Measurements from ENCODE around the gene SIL1.

The SIL1 gene

DNA sequence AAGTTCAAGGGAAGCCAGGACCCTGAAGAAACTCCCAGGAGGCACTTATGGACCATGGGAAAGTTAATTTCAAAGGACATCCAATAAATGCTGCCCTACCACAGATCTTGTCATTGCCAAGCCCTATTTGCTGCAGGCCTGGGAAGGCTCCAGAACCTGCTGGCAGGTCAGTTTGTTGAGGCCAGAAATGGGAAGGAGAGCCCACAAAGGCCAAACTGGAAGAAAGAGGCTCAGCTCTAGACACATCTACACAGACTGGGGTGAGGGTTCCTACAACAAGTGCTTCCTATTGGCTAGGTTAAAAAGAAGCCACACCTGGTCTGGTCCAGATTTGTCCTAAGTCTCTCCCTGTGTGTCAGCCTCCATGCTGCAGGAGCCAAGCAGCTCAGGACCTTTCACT is 94.4 kb downstream of the SIL1 start:
- Histone ChIP-seq H3K9me3 (ENCODE audit: control insufficient read depth in 5 of 5, low read length in 5 of 5) (no peaks in the 10 kb centered on the region), H3K27ac (ENCODE audit: low read depth, low read length) (peak overlapping the region; percentile 83), H3K36me3 (ENCODE audit: control insufficient read depth in 5 of 5, insufficient read depth in 5 of 5, low read length in 5 of 5) (peaks cover 0 to 9% (median 5%) of the 10 kb centered on the region in 5 donors), H3K4me1 (ENCODE audit: control insufficient read depth in 5 of 5, insufficient read depth in 5 of 5, low read length in 5 of 5) (peaks cover 5 to 29% (median 22%) of the 10 kb centered on the region in 5 donors), H3K9ac (ENCODE audit: low read length in 5 of 5) (no peak overlapping the region), H3K4me3 (ENCODE audit: low read depth in 1 of 5, low read length in 5 of 5) (no peak overlapping the region), H3K27me3 (ENCODE audit: control insufficient read depth in 5 of 5, insufficient read depth in 4 of 5, low read length in 5 of 5) (no peaks in the 10 kb centered on the region)

DNA sequence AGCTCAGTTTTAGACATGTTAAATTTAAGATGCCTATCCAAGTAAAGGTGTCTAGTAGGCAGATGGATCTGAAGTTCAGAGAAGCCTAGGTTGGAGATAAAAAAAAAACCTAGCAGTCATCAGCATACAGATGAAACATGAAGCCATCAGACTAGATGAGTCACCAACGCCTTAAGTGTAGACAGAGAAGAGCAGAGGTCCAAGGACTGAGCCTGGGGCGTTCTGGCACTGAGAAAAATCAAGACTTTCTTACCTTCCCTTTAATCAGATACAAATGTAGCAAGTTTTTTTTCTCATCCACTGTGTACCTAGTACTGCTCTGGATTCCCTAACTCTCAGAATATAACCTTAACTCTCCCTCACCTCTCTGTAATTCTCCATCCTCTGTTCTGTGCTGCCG is 97.3 kb downstream of the SIL1 start:
- no peak overlapping the region for H3K9ac ChIP-seq (ENCODE audit: low read length in 5 of 5)

DNA sequence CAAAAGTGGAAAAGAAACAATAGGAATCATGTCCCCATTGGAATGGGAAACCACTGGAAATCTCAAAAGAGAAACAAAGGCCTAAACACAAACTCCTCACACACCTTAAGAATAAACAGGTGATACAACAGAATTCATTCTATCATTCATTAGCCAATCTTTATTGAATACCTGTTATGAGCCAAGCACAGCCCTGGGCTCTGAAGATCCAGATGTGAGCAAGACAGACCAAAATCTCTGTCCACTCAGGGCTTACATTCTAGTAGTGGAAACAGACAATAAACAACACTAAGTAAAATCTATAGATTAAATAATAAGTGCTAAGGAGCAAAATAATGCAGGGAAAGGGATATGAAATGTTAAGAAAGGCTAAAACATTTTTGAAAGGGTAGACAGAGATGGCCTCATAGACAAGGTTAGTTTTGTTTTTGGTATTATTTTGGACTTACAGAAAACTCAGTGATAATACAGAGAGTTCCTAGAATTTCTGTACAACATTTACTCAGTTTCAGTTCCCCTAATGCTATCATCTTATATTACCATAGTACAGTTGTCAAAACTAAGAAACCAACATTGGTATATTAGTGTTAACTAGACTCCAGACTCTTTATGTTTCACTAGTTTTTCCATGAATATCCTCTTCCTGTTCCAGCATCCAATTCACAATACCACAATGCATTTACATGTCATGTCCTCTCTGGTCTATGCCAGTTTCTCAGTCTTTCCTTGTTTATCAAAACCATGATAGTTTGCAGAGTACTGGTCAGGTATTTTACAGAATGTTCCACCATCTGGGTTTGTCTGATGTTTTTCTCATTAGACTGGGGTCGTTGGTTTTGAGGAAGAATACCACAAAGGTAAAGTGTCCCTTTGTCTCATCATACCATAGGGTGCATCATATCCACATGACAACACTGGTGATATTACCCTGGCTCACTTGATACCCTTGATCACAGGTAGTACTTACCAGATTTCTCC is 103.7 kb downstream of the SIL1 start:
- no peak overlapping the region for H3K27ac ChIP-seq (ENCODE audit: low read depth, low read length)
- peaks cover 0 to 3% (median 0%) of the 10 kb centered on the region in 5 donors for H3K36me3 ChIP-seq (ENCODE audit: control insufficient read depth in 5 of 5, insufficient read depth in 5 of 5, low read length in 5 of 5)
- H3K27me3 ChIP-seq (ENCODE audit: control insufficient read depth in 5 of 5, insufficient read depth in 4 of 5, low read length in 5 of 5), result no peaks in the 10 kb centered on the region
- peaks cover 0 to 10% (median 8%) of the 10 kb centered on the region in 5 donors for H3K4me1 ChIP-seq (ENCODE audit: control insufficient read depth in 5 of 5, insufficient read depth in 5 of 5, low read length in 5 of 5)
- H3K4me3 ChIP-seq (ENCODE audit: low read depth in 1 of 5, low read length in 5 of 5), result no peak overlapping the region
- no peaks in the 10 kb centered on the region for H3K9me3 ChIP-seq (ENCODE audit: control insufficient read depth in 5 of 5, low read length in 5 of 5)
- H3K9ac ChIP-seq (ENCODE audit: low read length in 5 of 5), result no peak overlapping the region

More for the DNA sequence above, 97.3 kb downstream of the SIL1 start:
- Histone ChIP-seq H3K27me3 (ENCODE audit: control insufficient read depth in 5 of 5, insufficient read depth in 4 of 5, low read length in 5 of 5) (no peaks in the 10 kb centered on the region), H3K4me1 (ENCODE audit: control insufficient read depth in 5 of 5, insufficient read depth in 5 of 5, low read length in 5 of 5) (peaks cover 5 to 15% (median 10%) of the 10 kb centered on the region in 5 donors), H3K36me3 (ENCODE audit: control insufficient read depth in 5 of 5, insufficient read depth in 5 of 5, low read length in 5 of 5) (peaks cover 0 to 9% (median 5%) of the 10 kb centered on the region in 5 donors), H3K27ac (ENCODE audit: low read depth, low read length) (no peak overlapping the region), H3K9me3 (ENCODE audit: control insufficient read depth in 5 of 5, low read length in 5 of 5) (no peaks in the 10 kb centered on the region), H3K4me3 (ENCODE audit: low read depth in 1 of 5, low read length in 5 of 5) (no peak overlapping the region)

DNA sequence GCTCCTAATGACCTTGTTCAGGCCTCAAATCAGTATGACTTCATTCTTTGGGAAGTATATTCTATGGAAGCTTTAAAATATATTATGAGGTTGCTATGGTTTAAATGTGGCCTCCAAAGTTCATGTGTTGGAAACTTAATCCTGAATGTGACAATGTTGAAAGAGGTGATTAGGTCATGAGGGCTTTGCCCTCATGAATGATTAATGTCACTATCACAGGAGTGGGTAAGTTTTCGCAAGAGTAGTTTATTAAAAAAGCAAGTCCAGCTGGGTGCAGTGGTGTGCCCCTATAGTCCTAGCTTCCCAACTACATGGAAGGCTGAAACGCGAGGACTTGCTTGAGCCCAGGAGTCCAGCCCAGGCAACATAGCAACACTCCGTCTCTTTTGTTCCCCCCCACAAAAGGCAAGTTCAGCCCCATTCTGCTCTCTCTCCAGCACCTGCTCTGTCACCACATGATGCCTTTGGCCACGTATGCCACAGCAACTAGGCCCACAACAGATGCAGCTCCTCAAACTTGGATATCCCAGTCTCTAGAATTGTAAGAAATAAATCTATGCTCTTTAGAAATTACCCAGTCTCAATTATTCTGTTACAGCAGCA is 105.3 kb downstream of the SIL1 start:
- H3K27ac ChIP-seq (ENCODE audit: low read depth, low read length), result no peak overlapping the region
- H3K4me1 ChIP-seq (ENCODE audit: control insufficient read depth in 5 of 5, insufficient read depth in 5 of 5, low read length in 5 of 5), result peaks cover 0 to 10% (median 8%) of the 10 kb centered on the region in 5 donors
- H3K9ac ChIP-seq (ENCODE audit: low read length in 5 of 5), result no peak overlapping the region
- H3K4me3 ChIP-seq (ENCODE audit: low read depth in 1 of 5, low read length in 5 of 5), result no peak overlapping the region
- no peaks in the 10 kb centered on the region for H3K27me3 ChIP-seq (ENCODE audit: control insufficient read depth in 5 of 5, insufficient read depth in 4 of 5, low read length in 5 of 5)
- H3K9me3 ChIP-seq (ENCODE audit: control insufficient read depth in 5 of 5, low read length in 5 of 5), result no peaks in the 10 kb centered on the region
- H3K36me3 ChIP-seq (ENCODE audit: control insufficient read depth in 5 of 5, insufficient read depth in 5 of 5, low read length in 5 of 5), result peaks cover 0 to 3% (median 0%) of the 10 kb centered on the region in 5 donors

DNA sequence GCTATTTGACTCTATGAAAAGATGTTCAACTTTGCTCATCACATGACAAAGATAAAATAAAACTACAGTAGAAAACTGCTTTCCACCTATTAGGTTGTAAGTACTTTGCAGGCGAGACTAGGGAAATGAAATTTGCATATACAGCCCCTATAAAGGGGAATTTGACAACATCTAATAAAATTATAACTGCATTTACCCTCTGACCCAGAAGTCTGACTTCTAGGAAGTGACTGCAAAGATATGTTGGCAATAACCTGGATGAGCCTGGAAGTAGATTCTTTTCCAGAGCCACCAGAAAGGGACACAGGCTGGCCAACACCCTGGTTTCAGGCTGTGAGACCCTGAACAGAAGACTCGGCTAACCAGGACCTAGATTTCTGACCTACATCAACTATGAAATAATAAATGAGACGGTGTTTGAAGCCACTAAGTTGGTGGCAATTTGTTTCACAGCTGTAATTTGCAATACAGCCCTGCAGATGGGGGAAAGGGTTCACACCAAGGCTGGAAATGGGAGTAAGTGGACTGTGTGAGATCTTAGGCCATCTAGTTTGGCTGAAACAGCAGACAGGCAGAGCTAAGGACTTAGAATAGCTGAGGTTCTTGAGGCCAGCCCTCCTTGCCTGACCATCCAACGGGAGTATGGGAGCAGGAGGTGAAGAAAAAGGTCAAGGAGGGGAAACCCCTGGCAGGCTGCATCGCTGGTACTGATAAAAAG is 106.6 kb downstream of the SIL1 start:
- no peak overlapping the region for H3K4me3 ChIP-seq (ENCODE audit: low read depth in 1 of 5, low read length in 5 of 5)
- no peaks in the 10 kb centered on the region for H3K9me3 ChIP-seq (ENCODE audit: control insufficient read depth in 5 of 5, low read length in 5 of 5)
- peaks cover 0 to 10% (median 8%) of the 10 kb centered on the region in 5 donors for H3K4me1 ChIP-seq (ENCODE audit: control insufficient read depth in 5 of 5, insufficient read depth in 5 of 5, low read length in 5 of 5)
- H3K27ac ChIP-seq (ENCODE audit: low read depth, low read length), result peak overlapping the region; percentile 54
- peaks cover 0 to 3% (median 0%) of the 10 kb centered on the region in 5 donors for H3K36me3 ChIP-seq (ENCODE audit: control insufficient read depth in 5 of 5, insufficient read depth in 5 of 5, low read length in 5 of 5)
- peak overlapping the region in 3 of 5 donors; percentile 31 to 65 (median 42) for H3K9ac ChIP-seq (ENCODE audit: low read length in 5 of 5)
- H3K27me3 ChIP-seq (ENCODE audit: control insufficient read depth in 5 of 5, insufficient read depth in 4 of 5, low read length in 5 of 5), result no peaks in the 10 kb centered on the region

DNA sequence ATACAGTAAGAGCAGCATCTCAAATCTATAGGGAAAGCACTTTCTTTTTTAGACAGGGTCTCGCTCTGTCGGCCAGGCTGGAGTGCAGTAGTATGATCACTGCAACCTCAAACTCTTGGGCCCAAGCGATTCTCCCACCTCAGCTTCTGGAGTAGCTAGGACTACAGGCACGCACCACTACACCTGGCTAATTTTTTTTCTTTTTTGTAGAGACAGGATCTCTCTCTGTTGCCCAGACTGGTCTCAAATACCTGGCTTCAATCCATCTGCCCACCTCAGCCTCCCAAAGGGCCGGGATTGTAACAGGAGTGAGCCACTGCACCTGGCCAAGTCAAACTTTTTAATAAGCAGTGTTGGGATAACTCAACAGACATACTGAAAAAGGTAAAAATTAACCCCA is 107.6 kb downstream of the SIL1 start:
- Histone ChIP-seq H3K9ac (ENCODE audit: low read length in 5 of 5) (no peak overlapping the region), H3K27me3 (ENCODE audit: control insufficient read depth in 5 of 5, insufficient read depth in 4 of 5, low read length in 5 of 5) (no peaks in the 10 kb centered on the region), H3K4me1 (ENCODE audit: control insufficient read depth in 5 of 5, insufficient read depth in 5 of 5, low read length in 5 of 5) (peaks cover 0 to 10% (median 8%) of the 10 kb centered on the region in 5 donors), H3K9me3 (ENCODE audit: control insufficient read depth in 5 of 5, low read length in 5 of 5) (no peaks in the 10 kb centered on the region), H3K27ac (ENCODE audit: low read depth, low read length) (no peak overlapping the region), H3K36me3 (ENCODE audit: control insufficient read depth in 5 of 5, insufficient read depth in 5 of 5, low read length in 5 of 5) (peaks cover 0 to 3% (median 0%) of the 10 kb centered on the region in 5 donors), H3K4me3 (ENCODE audit: low read depth in 1 of 5, low read length in 5 of 5) (no peak overlapping the region)

DNA sequence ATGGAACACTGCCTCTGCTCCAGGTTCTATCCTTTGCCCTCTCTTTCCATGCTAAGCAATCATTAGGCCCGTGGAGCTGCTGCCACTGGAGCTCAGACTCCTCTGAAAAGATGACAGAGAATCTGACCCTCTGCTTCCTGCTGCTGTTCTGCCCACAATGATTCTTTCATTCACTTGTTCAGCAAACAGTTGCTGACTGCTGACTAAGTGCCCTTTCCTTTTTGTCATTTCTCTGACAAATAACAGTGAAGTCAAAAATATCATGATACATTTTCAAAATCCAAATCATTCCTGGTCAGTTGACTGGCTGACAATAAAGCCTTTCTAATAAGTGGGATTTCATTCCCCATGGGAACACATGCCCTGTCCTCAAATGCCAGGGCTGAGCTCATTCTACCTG is 110.1 kb downstream of the SIL1 start:
- H3K27me3 ChIP-seq (ENCODE audit: control insufficient read depth in 5 of 5, insufficient read depth in 4 of 5, low read length in 5 of 5), result no peaks in the 10 kb centered on the region
- H3K9me3 ChIP-seq (ENCODE audit: control insufficient read depth in 5 of 5, low read length in 5 of 5), result no peaks in the 10 kb centered on the region
- H3K36me3 ChIP-seq (ENCODE audit: control insufficient read depth in 5 of 5, insufficient read depth in 5 of 5, low read length in 5 of 5), result peaks cover 0 to 4% (median 0%) of the 10 kb centered on the region in 5 donors
- H3K4me3 ChIP-seq (ENCODE audit: low read depth in 1 of 5, low read length in 5 of 5), result no peak overlapping the region
- H3K4me1 ChIP-seq (ENCODE audit: control insufficient read depth in 5 of 5, insufficient read depth in 5 of 5, low read length in 5 of 5), result peaks cover 0 to 10% (median 8%) of the 10 kb centered on the region in 5 donors
- H3K27ac ChIP-seq (ENCODE audit: low read depth, low read length), result no peak overlapping the region
- no peak overlapping the region for H3K9ac ChIP-seq (ENCODE audit: low read length in 5 of 5)

DNA sequence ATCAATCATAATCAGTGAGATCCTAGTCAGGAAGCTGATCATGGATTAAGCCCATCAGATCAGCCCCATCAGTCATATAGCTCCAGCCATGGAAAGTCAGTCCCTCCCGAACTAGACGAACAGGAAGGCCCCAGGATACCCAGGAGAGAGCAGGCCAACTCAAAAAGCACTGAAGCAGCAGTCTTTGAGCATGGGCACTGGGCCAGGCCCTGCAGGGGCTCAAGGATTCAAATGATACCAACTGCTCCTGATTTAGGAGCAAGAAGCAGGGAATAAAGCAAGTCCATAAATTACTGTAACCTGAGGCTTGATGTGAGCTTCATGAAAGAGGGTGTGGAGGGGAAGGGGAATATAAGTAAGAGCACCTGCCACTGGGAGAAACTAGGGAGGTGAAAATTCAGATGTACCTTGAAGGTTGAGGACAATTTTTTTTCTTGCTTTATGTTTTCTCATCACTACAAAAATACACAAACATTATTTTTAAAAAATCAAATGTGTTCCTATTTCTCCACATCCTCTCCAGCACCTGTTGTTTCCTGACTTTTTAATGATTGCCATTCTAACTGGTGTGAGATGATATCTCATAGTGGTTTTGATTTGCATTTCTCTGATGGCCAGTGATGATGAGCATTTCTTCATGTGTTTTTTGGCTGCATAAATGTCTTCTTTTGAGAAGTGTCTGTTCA is 115.2 kb downstream of the SIL1 start:
- peaks cover 0 to 4% (median 0%) of the 10 kb centered on the region in 5 donors for H3K36me3 ChIP-seq (ENCODE audit: control insufficient read depth in 5 of 5, insufficient read depth in 5 of 5, low read length in 5 of 5)
- H3K9me3 ChIP-seq (ENCODE audit: control insufficient read depth in 5 of 5, low read length in 5 of 5), result no peaks in the 10 kb centered on the region
- H3K4me1 ChIP-seq (ENCODE audit: control insufficient read depth in 5 of 5, insufficient read depth in 5 of 5, low read length in 5 of 5), result no peaks in the 10 kb centered on the region
- H3K4me3 ChIP-seq (ENCODE audit: low read depth in 1 of 5, low read length in 5 of 5), result no peak overlapping the region
- H3K9ac ChIP-seq (ENCODE audit: low read length in 5 of 5), result no peak overlapping the region
- H3K27ac ChIP-seq (ENCODE audit: low read depth, low read length), result no peak overlapping the region
- no peaks in the 10 kb centered on the region for H3K27me3 ChIP-seq (ENCODE audit: control insufficient read depth in 5 of 5, insufficient read depth in 4 of 5, low read length in 5 of 5)

DNA sequence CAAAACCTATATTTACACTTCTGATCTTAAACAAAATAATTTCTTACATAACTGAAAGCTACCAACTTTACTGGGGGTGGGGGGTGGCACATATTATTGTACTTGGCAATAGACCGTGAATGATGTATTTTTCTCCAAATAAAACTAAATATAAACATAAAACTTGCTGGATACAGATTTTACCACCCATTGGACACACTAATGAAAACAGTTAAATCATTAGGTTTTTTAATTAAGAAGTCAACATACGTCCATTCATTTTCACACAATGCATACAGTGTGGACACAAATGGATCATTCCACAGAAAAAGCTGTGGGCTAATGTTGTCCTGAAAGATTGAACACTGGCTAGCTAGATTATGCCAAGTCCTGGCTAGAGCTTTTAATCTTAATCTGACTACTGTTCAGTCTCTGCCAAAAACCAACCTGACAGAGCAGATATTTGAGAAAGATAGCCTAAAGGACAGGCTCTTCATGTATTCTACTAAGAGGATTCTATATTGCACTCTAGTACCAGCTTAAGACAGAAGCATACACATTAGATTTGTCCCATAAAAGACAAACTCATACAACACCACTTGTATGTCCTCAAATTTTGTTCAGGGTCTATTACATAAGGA is 118.1 kb downstream of the SIL1 start:
- H3K27me3 ChIP-seq (ENCODE audit: control insufficient read depth in 5 of 5, insufficient read depth in 4 of 5, low read length in 5 of 5), result no peaks in the 10 kb centered on the region
- H3K9ac ChIP-seq (ENCODE audit: low read length in 5 of 5), result no peak overlapping the region
- peaks cover 3 to 13% (median 9%) of the 10 kb centered on the region in 5 donors for H3K4me1 ChIP-seq (ENCODE audit: control insufficient read depth in 5 of 5, insufficient read depth in 5 of 5, low read length in 5 of 5)
- no peak overlapping the region for H3K27ac ChIP-seq (ENCODE audit: low read depth, low read length)
- H3K36me3 ChIP-seq (ENCODE audit: control insufficient read depth in 5 of 5, insufficient read depth in 5 of 5, low read length in 5 of 5), result no peaks in the 10 kb centered on the region
- H3K9me3 ChIP-seq (ENCODE audit: control insufficient read depth in 5 of 5, low read length in 5 of 5), result no peaks in the 10 kb centered on the region
- no peak overlapping the region for H3K4me3 ChIP-seq (ENCODE audit: low read depth in 1 of 5, low read length in 5 of 5)

Measured in subcutaneous abdominal adipose tissue (tissue), 5 donors.